HPDE6-E6E7 (cell line): ENCODE results near the gene SLC25A2.
"Not testable (repeated sequence)": the region's sequence is repeated elsewhere in the genome, so short reads cannot be mapped to it uniquely, and the experiment has no call there.

Experiments
- DNase-seq: peaks from one replicate; pipeline ENCODE4 v3.0.0; 2011; ENCODE audit warnings: missing footprints; ENCODE audit errors: extremely low spot score

The SLC25A2 gene

GRCh38 chr5:141303756-141304155 lies at the start of gene SLC25A2:
TSS of gene SLC25A2 (minus strand) at chr5:141304049. CDS start at chr5:141303865, 184 bp downstream.
- no peak for DNase-seq

GRCh38 chr5:141351591-141351990 lies 47.7 kb upstream of the SLC25A2 start:
- DNase-seq, result no peak

GRCh38 chr5:141349917-141350619 lies 46.2 kb upstream of the SLC25A2 start, which contains the start of gene PCDHGB1:
TSS of gene PCDHGB1 (plus strand) at chr5:141350099. CDS start at chr5:141350261, 162 bp downstream.
- no peak for DNase-seq

GRCh38 chr5:141346017-141346416 lies 42.2 kb upstream of the SLC25A2 start:
- not testable (repeated sequence) for DNase-seq

- no peak for DNase-seq
Measured at GRCh38 chr5:141345327-141345726, 41.5 kb upstream of the SLC25A2 start.

- DNase-seq, result no peak
Measured at GRCh38 chr5:141343953-141344463, 40.2 kb upstream of the SLC25A2 start.

GRCh38 chr5:141343242-141343952 lies 39.5 kb upstream of the SLC25A2 start, which contains the start of gene PCDHGA3:
TSS of gene PCDHGA3 (plus strand) at chr5:141343829. CDS start at chr5:141344034, 205 bp downstream.
- no peak for DNase-seq

GRCh38 chr5:141342773-141343172 lies 38.9 kb upstream of the SLC25A2 start:
- no peak for DNase-seq

GRCh38 chr5:141340781-141341354 lies 37.0 kb upstream of the SLC25A2 start:
- not testable (repeated sequence) for DNase-seq

- no peak for DNase-seq
Measured at GRCh38 chr5:141338538-141339306, 34.9 kb upstream of the SLC25A2 start, which contains the start of gene PCDHGA2. TSS of gene PCDHGA2 (plus strand) at chr5:141338760.

- DNase-seq, result not testable (repeated sequence)
Measured at GRCh38 chr5:141332571-141332970, 28.7 kb upstream of the SLC25A2 start.

- DNase-seq, result no peak
Measured at GRCh38 chr5:141330299-141331080, 26.6 kb upstream of the SLC25A2 start, which contains the start of gene PCDHGA1. TSS of gene PCDHGA1 (plus strand) at chr5:141330514.

- no peak for DNase-seq
Measured at GRCh38 chr5:141328231-141328630, 24.4 kb upstream of the SLC25A2 start.

- no peak for DNase-seq
Measured at GRCh38 chr5:141326088-141326854, 22.4 kb upstream of the SLC25A2 start.

- DNase-seq, result no peak
Measured at GRCh38 chr5:141322261-141322660, 18.4 kb upstream of the SLC25A2 start.

- peak; percentile 72 for DNase-seq
Measured at GRCh38 chr5:141320225-141321169, 16.6 kb upstream of the SLC25A2 start, which contains the start of gene TAF7. TSS of gene TAF7 (minus strand) at chr5:141320784. CDS start at chr5:141320044, 740 bp downstream.

- DNase-seq, result no peak
Measured at GRCh38 chr5:141319699-141320098, 15.8 kb upstream of the SLC25A2 start.

- DNase-seq, result no peak
Measured at GRCh38 chr5:141319202-141319601, 15.4 kb upstream of the SLC25A2 start.
